HG02678 (cell line): ENCODE measurements around the gene CDC123.
"Not testable (repeated sequence)": the region's sequence is repeated elsewhere in the genome, so short reads cannot be mapped to it uniquely, and the experiment has no call there.

ENCODE experiments used
- ATAC-seq: cut with Tn5 transposase; IDR thresholded peaks from one replicate; pipeline ENCODE4 v1.9.1; 2021; ENCODE audit warnings: mild to moderate bottlenecking, moderate library complexity; ENCODE audit not compliant: unreplicated experiment

CDC123 gene

DNA sequence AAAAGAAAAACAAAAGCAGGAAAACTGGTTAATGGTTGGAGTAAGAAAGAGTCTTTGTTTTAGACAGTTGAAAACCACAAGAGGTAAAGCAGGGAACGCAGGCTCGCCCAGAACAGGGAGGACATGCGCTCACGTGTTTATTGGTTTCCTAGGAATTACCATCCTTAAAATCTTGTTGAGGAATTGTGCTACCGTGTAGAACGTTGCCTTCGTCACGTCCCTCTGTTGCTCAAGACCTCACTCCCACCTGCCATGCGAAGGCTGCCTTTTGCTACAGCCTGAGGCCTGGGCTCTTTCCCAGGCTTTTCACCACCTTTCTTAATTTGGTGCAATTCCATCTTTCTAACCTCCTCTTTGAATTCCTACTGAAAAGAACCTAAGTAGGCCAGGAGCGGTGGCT, 91.8 kb downstream of the CDC123 start:
- no peak for ATAC-seq

DNA sequence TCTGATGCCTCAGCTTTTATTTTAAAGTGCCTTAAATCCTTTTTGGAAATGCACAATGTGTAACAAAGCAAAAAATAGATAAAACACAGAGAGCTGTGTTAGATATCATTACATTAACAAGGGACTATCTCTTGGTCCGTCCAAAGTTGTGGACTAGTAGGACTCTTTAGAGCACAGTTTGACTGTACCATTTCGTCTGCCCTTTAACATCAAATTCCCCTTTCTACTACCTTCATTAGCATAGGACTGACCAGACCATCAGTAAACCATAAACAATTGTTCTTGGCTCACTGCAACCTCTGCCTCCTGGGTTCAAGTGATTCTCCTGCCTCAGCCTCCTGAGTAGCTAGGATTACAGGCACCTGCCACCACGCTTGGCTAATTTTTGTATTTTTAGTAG, 101.8 kb downstream of the CDC123 start:
- not testable (repeated sequence) for ATAC-seq

DNA sequence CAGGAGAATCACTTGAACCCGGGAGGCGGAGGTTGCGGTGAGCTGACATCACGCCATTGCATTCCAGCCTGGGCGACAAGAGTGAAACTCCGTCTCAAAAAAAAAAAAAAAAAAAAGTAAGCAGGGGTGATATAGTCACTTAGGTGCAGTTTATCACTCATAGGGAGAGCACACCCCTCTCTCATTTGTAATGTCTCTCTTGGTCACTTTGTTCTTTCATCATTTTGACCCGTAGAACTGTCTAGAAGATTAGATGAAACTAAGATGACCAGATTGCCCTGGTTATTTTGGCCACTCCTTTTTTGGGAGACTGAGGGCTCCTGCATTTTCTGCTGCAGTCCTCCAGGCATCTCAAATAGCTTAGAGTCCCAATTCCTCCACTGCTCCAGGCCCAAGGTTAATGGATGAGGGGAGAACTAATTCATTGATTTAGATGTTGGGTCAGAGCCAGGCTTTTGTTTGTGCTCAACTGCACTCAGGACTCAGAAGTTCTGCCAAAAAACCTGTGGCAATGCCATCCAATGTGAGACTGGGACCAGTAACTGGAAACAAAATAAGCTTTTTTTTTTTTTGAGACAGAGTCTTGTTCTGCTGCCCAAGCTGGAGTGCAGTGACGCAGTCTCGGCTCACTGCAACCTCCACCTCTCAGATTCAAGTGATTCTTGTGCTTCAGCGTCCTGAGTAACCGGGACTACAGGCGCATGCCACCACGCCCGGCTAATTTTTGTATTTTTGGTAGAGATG, 103.4 kb downstream of the CDC123 start:
- no peak for ATAC-seq
